ENCODE measurements around the gene R3HDM4. TPM values are rescaled to one million over a fixed set of nuclear protein-coding genes. Genes with fewer than 3 reads are reported as not detected.

Gene R3HDM4
- total RNA-seq, 1 donor from 2014 or later: 63.1 TPM

GRCh38 chr19:902093-902370 is 11.0 kb downstream of the R3HDM4 start:
- no peaks in the 10 kb centered on the region for H3K27me3 Mint-ChIP-seq
- TF ChIP-seq CTCF (IDR thresholded peaks at IDR 0.05; ENCODE audit: unreplicated experiment): no peak
- H3K4me1 Mint-ChIP-seq (ENCODE audit: low read depth): peaks cover 8% of the 10 kb centered on the region
- H3K4me3 Mint-ChIP-seq (ENCODE audit: low read depth): no peak overlapping the region
- no peak overlapping the region for H3K27ac Mint-ChIP-seq
- peaks cover 1% of the 10 kb centered on the region for H3K36me3 Mint-ChIP-seq (ENCODE audit: insufficient read depth)
- no peaks in the 10 kb centered on the region for H3K9me3 Mint-ChIP-seq (ENCODE audit: low read depth)
- no peak for DNase-seq (ENCODE audit: low spot score, unreplicated experiment)

GRCh38 chr19:901216-902092 is 11.6 kb downstream of the R3HDM4 start:
- no peak overlapping the region for H3K4me3 Mint-ChIP-seq (ENCODE audit: low read depth)

GRCh38 chr19:900302-901111 is 12.5 kb downstream of the R3HDM4 start:
- H3K27me3 Mint-ChIP-seq: no peaks in the 10 kb centered on the region
- no peak for TF ChIP-seq CTCF (IDR thresholded peaks at IDR 0.05; ENCODE audit: unreplicated experiment)
- no peak overlapping the region for H3K27ac Mint-ChIP-seq
- peaks cover 5% of the 10 kb centered on the region for H3K36me3 Mint-ChIP-seq (ENCODE audit: insufficient read depth)
- no peak for DNase-seq (ENCODE audit: low spot score, unreplicated experiment)
- no peak overlapping the region for H3K4me3 Mint-ChIP-seq (ENCODE audit: low read depth)
- peaks cover 8% of the 10 kb centered on the region for H3K4me1 Mint-ChIP-seq (ENCODE audit: low read depth)
- no peaks in the 10 kb centered on the region for H3K9me3 Mint-ChIP-seq (ENCODE audit: low read depth)

More at GRCh38 chr19:901216-902092, 11.6 kb downstream of the R3HDM4 start:
- Mint-ChIP-seq H3K27me3 (no peaks in the 10 kb centered on the region), H3K36me3 (ENCODE audit: insufficient read depth) (peaks cover 5% of the 10 kb centered on the region), H3K9me3 (ENCODE audit: low read depth) (no peaks in the 10 kb centered on the region), H3K4me1 (ENCODE audit: low read depth) (peaks cover 8% of the 10 kb centered on the region), H3K27ac (no peak overlapping the region)
- no peak for TF ChIP-seq CTCF (IDR thresholded peaks at IDR 0.05; ENCODE audit: unreplicated experiment)
- DNase-seq (ENCODE audit: low spot score, unreplicated experiment): no peak

GRCh38 chr19:900043-900301 is 13.0 kb downstream of the R3HDM4 start:
- H3K36me3 Mint-ChIP-seq (ENCODE audit: insufficient read depth): peaks cover 5% of the 10 kb centered on the region
- no peaks in the 10 kb centered on the region for H3K27me3 Mint-ChIP-seq
- DNase-seq (ENCODE audit: low spot score, unreplicated experiment): no peak
- H3K4me1 Mint-ChIP-seq (ENCODE audit: low read depth): peaks cover 8% of the 10 kb centered on the region
- no peak overlapping the region for H3K4me3 Mint-ChIP-seq (ENCODE audit: low read depth)
- no peak overlapping the region for H3K27ac Mint-ChIP-seq
- TF ChIP-seq CTCF (IDR thresholded peaks at IDR 0.05; ENCODE audit: unreplicated experiment): no peak
- H3K9me3 Mint-ChIP-seq (ENCODE audit: low read depth): no peaks in the 10 kb centered on the region

- no peak for DNase-seq (ENCODE audit: low spot score, unreplicated experiment)
- Mint-ChIP-seq H3K4me3 (ENCODE audit: low read depth) (no peak overlapping the region), H3K27ac (no peak overlapping the region), H3K4me1 (ENCODE audit: low read depth) (peaks cover 8% of the 10 kb centered on the region), H3K36me3 (ENCODE audit: insufficient read depth) (peaks cover 5% of the 10 kb centered on the region), H3K27me3 (no peaks in the 10 kb centered on the region), H3K9me3 (ENCODE audit: low read depth) (no peaks in the 10 kb centered on the region)
- no peak for TF ChIP-seq CTCF (IDR thresholded peaks at IDR 0.05; ENCODE audit: unreplicated experiment)
Measured at GRCh38 chr19:899336-900042, 13.5 kb downstream of the R3HDM4 start.
